OCI-LY7 (cell line): ENCODE data around the gene MTX3. TPM values are rescaled to one million over a fixed set of nuclear protein-coding genes. Genes with fewer than 3 reads are reported as not detected.

ENCODE experiments used
- BruUV-seq: library from RNA; stranded (reverse); fragments of 400-500 nt; replicated peaks from 2 replicates; lab custom pipeline; 2021; lab: Mats Ljungman, UMichigan
- CTCF ChIA-PET: fragments of 300-600 bp; sonication (Branson Sonifier 250); formaldehyde crosslinking; loops from one replicate; lab custom pipeline; 2022; ENCODE audit warnings: antibody characterized with exemption; ENCODE audit not compliant: unreplicated experiment; lab: Charles Lee
- POLR2A ChIA-PET: fragments of 300-600 bp; sonication (Branson Sonifier 250); formaldehyde crosslinking; loops from one replicate; lab custom pipeline; 2022; ENCODE audit warnings: antibody characterized with exemption; lab: Charles Lee
- DNase-seq: peaks from one replicate; pipeline ENCODE4 v3.0.0-alpha.2; 2015; ENCODE audit warnings: low spot score
- H2AFZ ChIP-seq: fragments of 200-600 bp; sonication (generic), shearing (Covaris generic); 2 replicates; pipeline ENCODE4 v1.6.1; 2014; ENCODE audit warnings: mild to moderate bottlenecking, antibody characterized with exemption, low read length, moderate library complexity
- H3K27ac ChIP-seq: fragments of 200-600 bp; sonication (generic); 2 replicates; pipeline ENCODE4 v1.5.1; 2014; ENCODE audit warnings: mixed run types, low read depth, mild to moderate bottlenecking, moderate library complexity, low read length, inconsistent platforms; ENCODE audit not compliant: poor library complexity, severe bottlenecking
- H3K36me3 ChIP-seq: fragments of 200-600 bp; sonication (generic); 2 replicates; pipeline ENCODE4 v1.6.1; 2014; ENCODE audit warnings: mild to moderate bottlenecking, antibody characterized with exemption, low read length, moderate library complexity, mixed read lengths; ENCODE audit not compliant: insufficient read depth
- H3K4me1 ChIP-seq: fragments of 200-600 bp; sonication (generic); 2 replicates; pipeline ENCODE4 v1.5.1; 2014; ENCODE audit warnings: mild to moderate bottlenecking, low read length; ENCODE audit not compliant: insufficient read depth, poor library complexity, severe bottlenecking
- H3K4me2 ChIP-seq: fragments of 200-600 bp; sonication (generic); 2 replicates; pipeline ENCODE4 v1.6.1; 2014; ENCODE audit warnings: mild to moderate bottlenecking, low read length
- H3K4me3 ChIP-seq: fragments of 200-600 bp; sonication (generic); 2 replicates; pipeline ENCODE4 v1.5.1; 2014; ENCODE audit warnings: mild to moderate bottlenecking, low read depth, low read length; ENCODE audit not compliant: poor library complexity, severe bottlenecking
- H3K79me2 ChIP-seq: fragments of 200-600 bp; sonication (generic); 2 replicates; pipeline ENCODE4 v1.6.1; 2016; ENCODE audit warnings: low read depth, mild to moderate bottlenecking, low read length, moderate library complexity, mixed read lengths; ENCODE audit not compliant: insufficient read depth
- H3K9me2 ChIP-seq: fragments of 200-600 bp; sonication (generic); 2 replicates; pipeline ENCODE4 v1.6.1; 2016; ENCODE audit warnings: mild to moderate bottlenecking, low read length, mixed read lengths; ENCODE audit not compliant: insufficient read depth
- H3K9me3 ChIP-seq: fragments of 200-600 bp; sonication (generic); 2 replicates; pipeline ENCODE4 v1.6.1; 2014; ENCODE audit warnings: mild to moderate bottlenecking, mixed run types, low read length, mixed read lengths
- H4K20me1 ChIP-seq: fragments of 200-600 bp; sonication (generic); 2 replicates; pipeline ENCODE4 v1.6.1; 2014; ENCODE audit warnings: mild to moderate bottlenecking, antibody characterized with exemption, low read length, moderate library complexity, mixed read lengths; ENCODE audit not compliant: insufficient read depth
- EZH2phosphoT487 ChIP-seq: fragments of 200-600 bp; sonication (generic); IDR thresholded peaks from 2 replicates; pipeline ENCODE4 v1.6.1; 2018; ENCODE audit warnings: low read depth, borderline replicate concordance, mild to moderate bottlenecking, mixed run types, antibody characterized with exemption, low read length, moderate library complexity, mixed read lengths
- intact Hi-C: fragments of 100-400 bp; cut with micrococcal nuclease; formaldehyde crosslinking; loops from one replicate; pipeline ENCODE4 v1.10.0; 2022; ENCODE audit not compliant: unreplicated experiment
- total RNA-seq, 2 experiments: library from RNA; depleted of rRNA in 1 of 2; stranded (reverse); fragments of >200 nt in 1 of 2; shearing (Covaris generic) in 1 of 2; gene quantifications; 2 replicates each; pipeline ENCODE4 v1.2.3, GENCODE V29; 2014 to 2022
- TF ChIP-seq, protein P1 (sequence below): fragments of 200-600 bp; sonication (generic); conservative IDR thresholded peaks from 2 replicates; pipeline ENCODE4 v1.5.1; 2014; ENCODE audit warnings: mild to moderate bottlenecking, antibody characterized with exemption, low read length, moderate library complexity, mixed read lengths

The MTX3 gene
- total RNA-seq, 2 experiments from 2014 or later = 26.0 to 53.6 TPM

DNA sequence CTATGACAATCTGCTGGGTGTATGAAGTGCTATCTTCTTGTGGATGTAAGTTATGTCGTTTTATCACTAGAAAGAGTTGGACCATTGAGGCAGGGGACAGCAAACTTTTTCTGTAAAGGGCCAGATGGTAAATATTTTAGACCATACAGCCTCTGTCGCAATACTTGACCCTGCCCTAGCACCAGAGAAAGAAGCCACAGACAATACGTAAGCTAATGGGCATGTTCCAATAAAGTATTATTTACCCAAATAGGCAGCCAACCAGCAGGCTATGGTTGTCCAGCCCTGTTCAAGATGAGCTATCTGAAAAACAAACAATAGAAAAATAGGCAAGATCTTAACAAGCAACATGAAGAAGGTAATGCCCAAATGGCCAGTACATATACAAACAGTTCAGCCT, 36.4 kb downstream of the MTX3 start:
- Histone ChIP-seq H3K9me3 (0 out of 2 replicates have a peak, but pooled peaks cover 1% of the 10 kb centered on the region), H3K9me2 (no peaks in the 10 kb centered on the region), H3K27ac (no peak overlapping the region), H2AFZ (no peak overlapping the region), H3K4me3 (no peak overlapping the region), H4K20me1 (no peaks in the 10 kb centered on the region), H3K4me1 (peaks cover 6% of the 10 kb centered on the region), H3K79me2 (no peaks in the 10 kb centered on the region), H3K4me2 (no peak overlapping the region), H3K36me3 (no peaks in the 10 kb centered on the region)
- DNase-seq = no peak
- BruUV-seq = no TSS peak
- TF ChIP-seq, protein P1, sequence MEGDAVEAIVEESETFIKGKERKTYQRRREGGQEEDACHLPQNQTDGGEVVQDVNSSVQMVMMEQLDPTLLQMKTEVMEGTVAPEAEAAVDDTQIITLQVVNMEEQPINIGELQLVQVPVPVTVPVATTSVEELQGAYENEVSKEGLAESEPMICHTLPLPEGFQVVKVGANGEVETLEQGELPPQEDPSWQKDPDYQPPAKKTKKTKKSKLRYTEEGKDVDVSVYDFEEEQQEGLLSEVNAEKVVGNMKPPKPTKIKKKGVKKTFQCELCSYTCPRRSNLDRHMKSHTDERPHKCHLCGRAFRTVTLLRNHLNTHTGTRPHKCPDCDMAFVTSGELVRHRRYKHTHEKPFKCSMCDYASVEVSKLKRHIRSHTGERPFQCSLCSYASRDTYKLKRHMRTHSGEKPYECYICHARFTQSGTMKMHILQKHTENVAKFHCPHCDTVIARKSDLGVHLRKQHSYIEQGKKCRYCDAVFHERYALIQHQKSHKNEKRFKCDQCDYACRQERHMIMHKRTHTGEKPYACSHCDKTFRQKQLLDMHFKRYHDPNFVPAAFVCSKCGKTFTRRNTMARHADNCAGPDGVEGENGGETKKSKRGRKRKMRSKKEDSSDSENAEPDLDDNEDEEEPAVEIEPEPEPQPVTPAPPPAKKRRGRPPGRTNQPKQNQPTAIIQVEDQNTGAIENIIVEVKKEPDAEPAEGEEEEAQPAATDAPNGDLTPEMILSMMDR = no peak
- no peak for TF ChIP-seq EZH2phosphoT487
- ChIA-PET CTCF (no interaction called here), POLR2A (interaction anchor here (0.6 to 1.7 kb wide), 3 partner anchors 19 to 315 kb away, joined by 4 to 7 read pairs (median 5); no protein-coding TSS in a partner anchor)
- intact Hi-C loops = no loop called here

DNA sequence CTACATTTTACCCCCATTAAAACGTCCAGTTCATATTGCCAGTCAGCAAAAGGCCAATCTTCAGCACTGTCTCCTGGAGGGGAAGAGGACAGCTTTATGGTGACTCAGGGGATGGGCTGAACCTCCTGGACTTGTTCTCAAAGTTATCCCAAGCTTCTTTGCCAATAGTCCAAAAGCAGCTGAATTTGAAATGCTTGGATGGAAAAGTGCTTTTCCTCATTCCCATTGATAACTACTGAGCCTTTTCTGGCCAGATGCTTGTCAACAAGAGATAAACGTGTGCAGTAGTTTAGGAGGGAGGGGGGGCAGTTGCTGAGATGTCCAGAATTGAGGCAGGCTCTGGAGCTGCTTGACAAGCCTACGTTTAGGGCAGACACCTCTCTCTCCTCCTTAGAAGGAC, 43.5 kb downstream of the MTX3 start:
- CTCF ChIA-PET = no interaction called here
- no peak overlapping the region for H3K4me2 ChIP-seq
- POLR2A ChIA-PET = interaction anchor here (0.6 to 1.2 kb wide), 2 partner anchors 12 to 186 kb away, joined by 3 read pairs; no protein-coding TSS in a partner anchor
- BruUV-seq = no TSS peak
- no peak for DNase-seq
- no peaks in the 10 kb centered on the region for H3K9me3 ChIP-seq
- H3K79me2 ChIP-seq = no peaks in the 10 kb centered on the region
- no peaks in the 10 kb centered on the region for H4K20me1 ChIP-seq
- H3K36me3 ChIP-seq = no peaks in the 10 kb centered on the region
- peaks cover 11% of the 10 kb centered on the region for H3K4me1 ChIP-seq
- H2AFZ ChIP-seq = no peak overlapping the region
- TF ChIP-seq EZH2phosphoT487 = no peak
- TF ChIP-seq, protein P1 = no peak
- no peak overlapping the region for H3K27ac ChIP-seq
- intact Hi-C loops = no loop called here
- no peaks in the 10 kb centered on the region for H3K9me2 ChIP-seq
- no peak overlapping the region for H3K4me3 ChIP-seq

DNA sequence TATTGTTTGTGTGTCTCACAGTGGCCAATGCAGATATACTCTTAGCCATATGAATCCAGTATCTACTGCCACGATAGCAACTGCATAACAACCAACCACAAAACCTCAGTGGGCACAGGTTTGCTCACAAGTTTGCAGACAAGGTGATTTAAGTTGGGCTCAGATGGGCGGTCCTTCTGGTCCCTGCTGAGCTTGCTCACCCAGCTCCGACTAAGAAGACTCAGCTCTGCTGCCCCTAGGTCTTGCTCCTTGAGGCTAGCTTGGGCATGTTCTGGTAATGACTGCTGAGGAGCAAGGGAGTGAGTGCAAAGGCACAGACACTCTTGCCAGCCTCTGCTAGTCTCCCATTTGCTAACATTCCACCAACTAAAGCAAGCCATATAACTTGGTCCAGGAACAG, 52.6 kb downstream of the MTX3 start:
- Histone ChIP-seq H3K9me2 (no peaks in the 10 kb centered on the region), H3K27ac (no peak overlapping the region), H3K4me1 (no peaks in the 10 kb centered on the region), H3K4me3 (no peak overlapping the region), H3K36me3 (no peaks in the 10 kb centered on the region), H3K79me2 (no peaks in the 10 kb centered on the region), H3K9me3 (no peaks in the 10 kb centered on the region), H4K20me1 (no peaks in the 10 kb centered on the region), H2AFZ (no peak overlapping the region), H3K4me2 (no peak overlapping the region)
- intact Hi-C loops = no loop called here
- TF ChIP-seq, protein P1 = no peak
- no peak for TF ChIP-seq EZH2phosphoT487
- no TSS peak for BruUV-seq
- ChIA-PET POLR2A (no interaction called here), CTCF (no interaction called here)
- no peak for DNase-seq
